ENCODE results near the gene PADI3. TPM values are rescaled to one million over a fixed set of nuclear protein-coding genes. Genes with fewer than 3 reads are reported as not detected.
"Not testable (repeated sequence)": the region's sequence is repeated elsewhere in the genome, so short reads cannot be mapped to it uniquely, and the experiment has no call there.

The PADI3 gene
- total RNA-seq, 4 donors from 2014 or later, result 0.23 to 2.1 TPM; not detected in 2

GRCh38 chr1:17237561-17237903 lies 11.4 kb upstream of the PADI3 start:
- intact Hi-C loops (cut with DNase I; ENCODE audit: low total_unique reads), result loop anchor here (10.0 kb wide), 1 partner anchor 173 kb away; no protein-coding TSS in a partner anchor
- no peak for DNase-seq (ENCODE audit: low spot score in 2 of 2)
- no peak overlapping the region for H3K4me3 ChIP-seq (ENCODE audit: low read depth, poor library complexity, severe bottlenecking)
- 68 to 79% methylated on average over 4 of the region's 4 CpGs for WGBS, 2 donors
- no peak for TF ChIP-seq CTCF (IDR thresholded peaks at IDR 0.05)
- TF ChIP-seq POLR2A (IDR thresholded peaks at IDR 0.05), result no peak

- TF ChIP-seq CTCF (IDR thresholded peaks at IDR 0.05) (no peak), POLR2A (IDR thresholded peaks at IDR 0.05) (no peak)
- H3K4me3 ChIP-seq (ENCODE audit: low read depth, poor library complexity, severe bottlenecking), result no peak overlapping the region
- intact Hi-C loops (cut with DNase I; ENCODE audit: low total_unique reads), result loop anchor here (2.0 to 10.0 kb wide), 2 partner anchors 111 to 175 kb away; no protein-coding TSS in a partner anchor
- no peak for DNase-seq (ENCODE audit: low spot score in 2 of 2)
- 55 to 69% methylated on average over 1 of the region's 1 CpG for WGBS, 2 donors
Measured at GRCh38 chr1:17239420-17239819, 9.5 kb upstream of the PADI3 start.

GRCh38 chr1:17241011-17241779 lies 7.7 kb upstream of the PADI3 start:
- DNase-seq (ENCODE audit: low spot score in 2 of 2); H3K4me3 ChIP-seq (ENCODE audit: low read depth, poor library complexity, severe bottlenecking); intact Hi-C loops (cut with DNase I; ENCODE audit: low total_unique reads): not testable (repeated sequence)
- 57 to 67% methylated on average over 22 to 28 of the region's 28 CpGs for WGBS, 2 donors

GRCh38 chr1:17241780-17242074 lies 7.2 kb upstream of the PADI3 start:
- H3K4me3 ChIP-seq (ENCODE audit: low read depth, poor library complexity, severe bottlenecking); DNase-seq (ENCODE audit: low spot score in 2 of 2); intact Hi-C loops (cut with DNase I; ENCODE audit: low total_unique reads): not testable (repeated sequence)
- WGBS, 2 donors, result 85 to 91% methylated on average over 11 of the region's 11 CpGs

GRCh38 chr1:17243274-17243673 lies 5.6 kb upstream of the PADI3 start:
- TF ChIP-seq CTCF (IDR thresholded peaks at IDR 0.05), result no peak
- TF ChIP-seq POLR2A (IDR thresholded peaks at IDR 0.05), result no peak
- DNase-seq (ENCODE audit: low spot score in 2 of 2), result no peak
- H3K4me3 ChIP-seq (ENCODE audit: low read depth, poor library complexity, severe bottlenecking), result no peak overlapping the region
- intact Hi-C loops (cut with DNase I; ENCODE audit: low total_unique reads), result no loop called here
- WGBS, 2 donors, result 63 to 70% methylated on average over 1 of the region's 1 CpG

GRCh38 chr1:17244821-17245740 lies 3.8 kb upstream of the PADI3 start:
- intact Hi-C loops (cut with DNase I; ENCODE audit: low total_unique reads), result no loop called here
- H3K4me3 ChIP-seq (ENCODE audit: low read depth, poor library complexity, severe bottlenecking), result no peak overlapping the region
- WGBS, 2 donors, result 69 to 71% methylated on average over 14 of the region's 14 CpGs
- DNase-seq (ENCODE audit: low spot score in 2 of 2), result no peak
- TF ChIP-seq POLR2A (IDR thresholded peaks at IDR 0.05) (no peak), CTCF (IDR thresholded peaks at IDR 0.05) (no peak)
